Psoas muscle (tissue), 8 donors: ENCODE measurements around the gene BAD. TPM values are rescaled to one million over a fixed set of nuclear protein-coding genes. Genes with fewer than 3 reads are reported as not detected.
A peak's percentile ranks its signal among the peaks of the same experiment; 100 is the strongest.
"Not testable (repeated sequence)": the region's sequence is repeated elsewhere in the genome, so short reads cannot be mapped to it uniquely, and the experiment has no call there.

Source experiments
- ATAC-seq, 4 donors: fragments of 200-7000 bp; cut with Tn5 transposase; one replicate each; pipeline ENCODE4 v1.9.1; 2020; ENCODE audit warnings: moderate library complexity in 3 of 4, mild to moderate bottlenecking in 2 of 4
- DNase-seq, 2 donors: peaks; one replicate each; pipeline ENCODE4 v3.0.0-alpha.2; 2020
- H3K27ac ChIP-seq: fragments of 200-600 bp; one replicate; pipeline ENCODE4 v1.8.0; 2022
- H3K27me3 ChIP-seq, 3 donors: fragments of 200-600 bp in 1 of 3; one replicate each; pipeline versions ENCODE4 v1.6.1 to v1.8.0; 2013 to 2022; ENCODE audit warnings: low read length in 2 of 3, mild to moderate bottlenecking in 2 of 3, moderate library complexity in 1 of 3; ENCODE audit not compliant: insufficient read depth in 3 of 3
- H3K36me3 ChIP-seq, 2 donors: fragments of 200-600 bp in 1 of 2; one replicate each; pipeline versions ENCODE4 v1.6.1 to v1.8.0; 2013 to 2022; ENCODE audit warnings: low read depth in 1 of 2, mild to moderate bottlenecking in 1 of 2, moderate library complexity in 1 of 2; ENCODE audit not compliant: insufficient read depth in 1 of 2
- H3K4me1 ChIP-seq: fragments of 200-600 bp; one replicate; pipeline ENCODE4 v1.8.0; 2022
- H3K4me3 ChIP-seq: fragments of 200-600 bp; one replicate; pipeline ENCODE4 v1.8.0; 2022; ENCODE audit warnings: mild to moderate bottlenecking
- H3K9me3 ChIP-seq: fragments of 200-600 bp; one replicate; pipeline ENCODE4 v1.8.0; 2022
- CTCF ChIP-seq: fragments of 200-600 bp; IDR thresholded peaks from one replicate; pipeline ENCODE4 v1.8.0; 2022; ENCODE audit warnings: antibody characterized with exemption
- WGBS, 3 donors: extraction: QIAGEN DNeasy Blood & Tissue Kit; methylation state at CpG; one replicate each; pipeline versions ENCODE4 v1.1.6 to v1.1.7; 2013; 5-methylcytosine and 5-hydroxymethylcytosine counted together
- intact Hi-C, 2 donors: fragments of 100-400 bp; cut with DNase I; formaldehyde crosslinking; loops; one replicate each; pipeline versions ENCODE4 v1.11.0 to v1.14.2; 2022
- polyA plus RNA-seq, 3 donors: library from polyadenylated mRNA; stranded (reverse); fragments of 200-250 nt; gene quantifications; one replicate each; pipeline ENCODE4 v1.2.3, GENCODE V29; 2013
- total RNA-seq, 4 donors: library from RNA; stranded (reverse); fragmentation: NEBNext Ultra II Directional in 2 of 4; extraction: Animal tissue kit (Norgen Biotek cat#: 25700) in 2 of 4; gene quantifications; one replicate each; pipeline versions ENCODE4 v1.2.1 to v1.2.4, GENCODE V29; 2021 to 2023
- donor health status: healthy with polysubstance abuse.
- donor health status: DM: no; HTN: no; CAD: no; lungs with moderate emphysema.
- donor health status: Bipolar disorder and iron deficiency.
- donor health status: healthy.
- donor health status: DM: yes; HTN: yes; CAD: no.
- donor health status: DM: no; HTN: no; CAD: no.
- donor health status: DM: no; HTN: no; CAD: no.
- donor health status: DM: yes; HTN: yes; CAD: no.

BAD gene
- total and polyA plus RNA-seq, 7 donors = 27.7 to 135 (median 30.5) TPM

- DNase-seq (no peak), ATAC-seq (no peak)
- TF ChIP-seq CTCF = no peak
- WGBS, 3 donors = 25 to 30% (median 28%) methylated on average over 17 to 19 of the region's 19 CpGs
- intact Hi-C loops = loop anchor here in 1 of 2 donors (2.0 kb wide), 1 partner anchor 36 kb away; no protein-coding TSS in a partner anchor
- peaks cover 8% of the 10 kb centered on the region for H3K4me1 ChIP-seq
- H3K27ac ChIP-seq = peak overlapping the region; percentile 99
- H3K4me3 ChIP-seq = peak overlapping the region; percentile 86
- H3K9me3 ChIP-seq = no peaks in the 10 kb centered on the region
- H3K36me3 ChIP-seq = peaks cover 8 to 43% of the 10 kb centered on the region in 2 donors
- no peaks in the 10 kb centered on the region for H3K27me3 ChIP-seq
These were observed 34.6 kb upstream of the BAD start for GRCh38 chr11:64318766-64319761.

GRCh38 chr11:64317961-64318765 is 33.7 kb upstream of the BAD start, which contains the start of gene PRDX5:
TSS of gene PRDX5 (plus strand) at chr11:64318121. CDS start at chr11:64318216, 95 bp downstream.
- intact Hi-C loops = loop anchor here in 1 of 2 donors (2.0 kb wide), 1 partner anchor 37 kb away; no protein-coding TSS in a partner anchor
- peak; percentile 38 for TF ChIP-seq CTCF

GRCh38 chr11:64317325-64317960 is 33.0 kb upstream of the BAD start, which contains the start of gene TRMT112:
TSS of gene TRMT112 (minus strand) at chr11:64317559. CDS start at chr11:64317526, 33 bp downstream.
- ATAC-seq (peak; percentile 82 to 85 (median 85)), DNase-seq (peak; percentile 96 to 97)
- no peaks in the 10 kb centered on the region for H3K9me3 ChIP-seq
- intact Hi-C loops = no loop called here
- no peak for TF ChIP-seq CTCF
- H3K36me3 ChIP-seq = peaks cover 8 to 40% of the 10 kb centered on the region in 2 donors
- 0 to 1% (median 0%) methylated on average over 38 to 43 of the region's 43 CpGs for WGBS, 3 donors
- H3K4me3 ChIP-seq = peak within 1 kb of the TSS; percentile 86
- no peaks in the 10 kb centered on the region for H3K27me3 ChIP-seq
- peak within 1 kb of the TSS; percentile 99 for H3K27ac ChIP-seq
- H3K4me1 ChIP-seq = peaks cover 23% of the 10 kb centered on the region

More at GRCh38 chr11:64317961-64318765, 33.7 kb upstream of the BAD start, which contains the start of gene PRDX5:
- Histone ChIP-seq H3K4me1 (peaks cover 16% of the 10 kb centered on the region), H3K27ac (peak within 1 kb of the TSS; percentile 99), H3K9me3 (no peaks in the 10 kb centered on the region), H3K4me3 (peak within 1 kb of the TSS; percentile 86), H3K36me3 (peaks cover 8 to 46% of the 10 kb centered on the region in 2 donors), H3K27me3 (no peaks in the 10 kb centered on the region)
- WGBS, 3 donors = 0 to 1% (median 1%) methylated on average over 51 to 61 of the region's 61 CpGs
- DNase-seq = peak; percentile 97 to 99
- peak; percentile 88 to 91 (median 88) for ATAC-seq

GRCh38 chr11:64316672-64317324 is 32.3 kb upstream of the BAD start:
- Histone ChIP-seq H3K4me3 (peak overlapping the region; percentile 86), H3K4me1 (peaks cover 24% of the 10 kb centered on the region), H3K27me3 (no peaks in the 10 kb centered on the region), H3K9me3 (no peaks in the 10 kb centered on the region), H3K27ac (peak overlapping the region; percentile 99), H3K36me3 (peaks cover 8 to 33% of the 10 kb centered on the region in 2 donors)
- WGBS, 3 donors = 7 to 8% (median 8%) methylated on average over 30 to 32 of the region's 32 CpGs
- ATAC-seq (no peak), DNase-seq (no peak)
- TF ChIP-seq CTCF = no peak
- intact Hi-C loops = no loop called here

- H3K9me3 ChIP-seq, H3K27me3 ChIP-seq, DNase-seq, intact Hi-C loops, ATAC-seq: not testable (repeated sequence)
- Histone ChIP-seq H3K27ac (peak overlapping the region; percentile 99), H3K4me3 (peak overlapping the region; percentile 86), H3K36me3 (peaks cover 7 to 28% of the 10 kb centered on the region in 2 donors), H3K4me1 (peaks cover 31% of the 10 kb centered on the region)
- 56 to 64% (median 63%) methylated on average over 24 to 25 of the region's 25 CpGs for WGBS, 3 donors
These were observed 31.4 kb upstream of the BAD start for GRCh38 chr11:64315667-64316526.
